GM12874 (cell line): ENCODE measurements around the gene DAND5.

Experiments
- CTCF ChIP-seq: IDR thresholded peaks from 2 replicates; pipeline ENCODE4 v1.5.1; 2011; ENCODE audit warnings: low read depth, mild to moderate bottlenecking, control low read depth, low read length, moderate library complexity; ENCODE audit not compliant: insufficient read depth

The DAND5 gene

GRCh38 chr19:12995596-12996405, 26.4 kb downstream of the DAND5 start:
- TF ChIP-seq CTCF, result no peak

- no peak for TF ChIP-seq CTCF
Measured at GRCh38 chr19:12996406-12997094, 27.2 kb downstream of the DAND5 start.

- TF ChIP-seq CTCF, result no peak
Measured at GRCh38 chr19:12997179-12997966, 28.0 kb downstream of the DAND5 start.

GRCh38 chr19:12997967-12998940, 28.9 kb downstream of the DAND5 start:
- no peak for TF ChIP-seq CTCF

- TF ChIP-seq CTCF, result no peak
Measured at GRCh38 chr19:13001166-13001501, 31.8 kb downstream of the DAND5 start.

GRCh38 chr19:13001502-13002165, 32.3 kb downstream of the DAND5 start:
- no peak for TF ChIP-seq CTCF
